HG03108 (cell line): ENCODE results near the gene CYP26C1.

Source experiments
- ATAC-seq: cut with Tn5 transposase; IDR thresholded peaks from one replicate; pipeline ENCODE4 v1.9.1; 2021; ENCODE audit warnings: moderate library complexity; ENCODE audit not compliant: unreplicated experiment

CYP26C1 gene, protein sequence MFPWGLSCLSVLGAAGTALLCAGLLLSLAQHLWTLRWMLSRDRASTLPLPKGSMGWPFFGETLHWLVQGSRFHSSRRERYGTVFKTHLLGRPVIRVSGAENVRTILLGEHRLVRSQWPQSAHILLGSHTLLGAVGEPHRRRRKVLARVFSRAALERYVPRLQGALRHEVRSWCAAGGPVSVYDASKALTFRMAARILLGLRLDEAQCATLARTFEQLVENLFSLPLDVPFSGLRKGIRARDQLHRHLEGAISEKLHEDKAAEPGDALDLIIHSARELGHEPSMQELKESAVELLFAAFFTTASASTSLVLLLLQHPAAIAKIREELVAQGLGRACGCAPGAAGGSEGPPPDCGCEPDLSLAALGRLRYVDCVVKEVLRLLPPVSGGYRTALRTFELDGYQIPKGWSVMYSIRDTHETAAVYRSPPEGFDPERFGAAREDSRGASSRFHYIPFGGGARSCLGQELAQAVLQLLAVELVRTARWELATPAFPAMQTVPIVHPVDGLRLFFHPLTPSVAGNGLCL

DNA sequence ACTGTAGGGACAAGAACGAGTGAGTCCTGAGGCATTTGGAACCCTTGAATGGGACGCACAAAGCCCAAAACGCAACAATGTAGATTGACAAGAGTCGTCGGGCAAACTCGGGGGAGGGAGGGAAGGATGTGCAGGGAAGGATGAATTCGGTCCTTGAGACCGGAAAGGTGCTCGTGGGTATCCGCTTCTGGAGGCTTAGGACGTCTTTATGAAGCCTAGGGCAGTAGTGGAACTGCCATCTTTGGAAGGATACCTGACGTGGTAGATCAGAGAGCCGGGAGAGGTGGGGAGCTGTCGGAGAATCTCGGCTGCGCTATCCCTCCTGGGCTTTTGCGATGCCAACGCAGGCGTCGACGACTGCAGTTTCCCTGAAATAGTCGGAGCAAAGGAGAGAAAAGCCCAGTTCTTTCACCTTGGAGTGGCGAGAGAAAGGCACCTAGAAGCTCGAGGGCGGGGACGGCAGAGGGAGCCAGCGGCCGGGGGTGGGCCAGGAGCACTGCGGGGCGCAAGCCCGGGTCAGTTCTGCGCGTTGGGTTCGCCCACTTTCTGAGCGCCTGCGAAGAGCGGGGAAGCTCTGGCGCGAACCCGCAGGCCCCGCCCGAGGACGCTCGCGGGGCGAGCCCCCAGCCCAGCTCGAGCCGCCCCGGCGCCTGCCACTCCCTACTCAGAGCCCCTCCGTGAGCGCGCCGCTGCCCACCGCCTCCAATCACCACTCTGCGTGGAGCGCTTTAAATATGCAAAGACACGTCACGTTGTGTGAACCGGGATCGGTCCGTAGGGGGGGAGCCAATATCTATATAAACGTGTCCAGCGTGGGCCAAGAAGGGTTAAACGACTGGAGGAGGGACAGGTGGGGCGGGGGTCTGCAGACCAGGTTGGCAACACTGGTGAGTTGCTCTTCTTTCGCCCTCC lies at the start of gene CYP26C1:
CYP26C1 (plus strand) TSS at position 824 of the 912 bp plus-strand sequence. CDS start 466 bp downstream, outside the sequence.
- no peak for ATAC-seq

- ATAC-seq = no peak
Measured at GRCh38 chr10:93015722-93016121, 44.9 kb upstream of the CYP26C1 start.

DNA sequence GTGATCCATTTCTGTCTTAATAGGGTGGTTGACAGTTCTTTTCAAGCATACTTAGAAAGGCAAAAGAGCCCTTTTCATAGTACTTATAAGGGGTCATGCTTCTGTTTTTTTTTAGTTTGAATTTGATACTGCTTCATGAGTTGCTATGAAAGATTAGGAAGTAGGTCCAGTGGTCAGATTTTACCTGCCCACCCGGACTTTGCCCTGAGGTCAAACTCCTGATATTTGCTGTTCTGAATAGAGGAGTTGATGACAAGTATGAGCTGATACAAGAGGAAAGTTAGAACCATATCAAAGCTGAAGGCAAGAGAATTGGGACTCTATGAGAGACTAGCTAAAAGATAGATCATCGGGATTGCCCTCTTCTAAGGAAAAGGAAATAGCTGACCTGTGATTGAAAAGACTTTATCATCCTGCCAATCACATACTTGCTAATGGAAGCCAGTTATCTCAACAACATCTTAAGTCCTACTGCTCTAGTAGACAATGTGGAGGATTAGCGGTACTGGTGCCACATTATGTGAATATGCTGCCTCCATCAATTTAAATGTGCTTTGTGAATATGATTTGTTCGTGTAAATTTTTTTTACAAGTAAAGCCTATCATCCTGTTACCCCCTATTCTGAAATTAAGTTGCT lies 37.5 kb upstream of the CYP26C1 start:
- no peak for ATAC-seq

DNA sequence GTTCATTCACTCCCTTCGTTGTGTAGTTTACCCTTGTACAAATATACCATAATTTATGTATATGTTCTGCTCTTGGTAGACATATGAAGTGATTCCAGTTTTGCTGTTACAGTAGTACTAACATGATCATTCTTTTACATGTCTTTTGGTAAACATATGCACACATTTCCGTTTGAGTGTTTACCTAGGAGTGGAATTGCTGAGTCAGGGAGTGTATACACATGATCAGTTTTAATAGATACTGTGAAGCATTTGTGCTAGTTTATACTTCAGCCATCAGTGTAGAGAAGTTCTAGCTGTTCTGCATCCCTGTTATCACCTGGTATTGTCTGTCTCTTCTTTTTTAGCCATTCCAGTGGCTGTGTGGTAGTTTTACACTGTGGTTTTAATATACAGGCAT lies 34.5 kb upstream of the CYP26C1 start:
- ATAC-seq = no peak

DNA sequence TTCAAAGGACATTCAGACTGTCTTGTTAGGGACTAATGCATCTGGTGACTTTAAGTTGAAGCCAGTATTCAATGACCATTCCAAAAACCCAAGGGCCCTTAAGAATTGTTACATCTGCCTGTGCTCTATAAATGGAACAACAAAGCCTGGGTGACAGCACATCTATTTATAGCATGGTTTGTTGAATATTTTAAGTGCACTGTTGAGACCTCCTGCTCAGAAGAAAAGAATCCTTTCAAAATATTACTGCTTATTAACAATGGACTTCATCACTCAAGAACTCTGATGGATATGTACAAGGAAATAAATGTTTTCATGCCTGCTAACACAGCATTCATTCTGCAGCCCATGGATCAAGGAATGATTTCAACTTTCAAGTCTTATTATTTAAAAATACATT lies 33.1 kb upstream of the CYP26C1 start:
- no peak for ATAC-seq

GRCh38 chr10:93028883-93029282 lies 31.7 kb upstream of the CYP26C1 start:
- ATAC-seq = no peak

DNA sequence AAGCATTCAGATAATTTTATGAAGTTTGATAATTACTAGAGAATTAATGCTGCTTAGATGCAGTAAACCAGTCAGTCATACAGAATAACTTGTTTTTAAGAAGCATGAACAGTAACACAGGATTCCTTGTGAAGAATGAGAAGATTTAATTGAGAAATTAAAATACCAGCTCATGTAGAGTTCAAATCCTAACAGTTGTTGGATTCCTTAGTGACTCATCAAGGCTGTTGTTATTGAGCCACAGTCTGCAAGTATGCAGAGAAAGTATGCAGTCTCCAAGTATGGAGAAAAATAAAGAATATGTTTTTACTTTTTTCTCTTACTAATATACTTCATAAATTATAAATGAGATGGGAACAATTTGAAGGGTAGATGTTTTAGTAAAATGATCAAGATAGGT lies 30.2 kb upstream of the CYP26C1 start:
- ATAC-seq = no peak

DNA sequence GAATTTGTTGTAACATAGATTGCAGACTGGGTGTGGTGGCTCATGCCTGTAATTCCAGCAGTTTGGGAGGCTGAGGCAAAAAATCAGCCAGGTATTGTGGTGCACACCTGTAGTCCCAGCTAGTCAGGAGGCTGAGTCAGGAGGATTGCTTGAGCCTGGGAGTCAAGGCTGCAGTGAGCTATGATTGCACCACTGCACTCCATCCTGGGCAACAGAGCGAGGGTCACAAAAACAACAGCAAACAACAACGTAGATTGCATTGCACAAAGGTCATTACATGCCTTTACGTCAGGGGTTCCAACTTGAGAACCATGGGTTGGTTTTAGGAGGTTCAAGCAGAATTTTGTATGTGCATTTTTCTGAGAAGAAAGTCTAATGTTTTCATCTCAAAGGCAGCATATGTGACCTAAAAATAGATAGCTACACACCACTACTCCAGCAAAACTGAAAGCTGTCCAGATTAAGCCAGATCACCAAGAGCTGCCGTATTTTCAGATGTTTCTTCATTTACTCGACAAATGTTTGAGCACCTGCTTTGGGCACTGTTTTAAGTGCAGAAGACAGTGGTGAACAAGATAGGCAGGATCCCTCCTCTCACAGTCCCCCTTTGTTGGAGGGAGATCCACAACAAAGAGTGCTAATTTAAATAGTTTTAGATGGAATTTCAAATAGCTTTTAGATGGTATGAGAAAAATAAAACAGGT lies 28.3 kb upstream of the CYP26C1 start:
- no peak for ATAC-seq

GRCh38 chr10:93032809-93033137 lies 27.8 kb upstream of the CYP26C1 start:
- ATAC-seq = no peak

GRCh38 chr10:93034426-93034825 lies 26.2 kb upstream of the CYP26C1 start:
- no peak for ATAC-seq

GRCh38 chr10:93039110-93039509 lies 21.5 kb upstream of the CYP26C1 start:
- ATAC-seq = no peak

GRCh38 chr10:93039721-93040120 lies 20.9 kb upstream of the CYP26C1 start:
- no peak for ATAC-seq

DNA sequence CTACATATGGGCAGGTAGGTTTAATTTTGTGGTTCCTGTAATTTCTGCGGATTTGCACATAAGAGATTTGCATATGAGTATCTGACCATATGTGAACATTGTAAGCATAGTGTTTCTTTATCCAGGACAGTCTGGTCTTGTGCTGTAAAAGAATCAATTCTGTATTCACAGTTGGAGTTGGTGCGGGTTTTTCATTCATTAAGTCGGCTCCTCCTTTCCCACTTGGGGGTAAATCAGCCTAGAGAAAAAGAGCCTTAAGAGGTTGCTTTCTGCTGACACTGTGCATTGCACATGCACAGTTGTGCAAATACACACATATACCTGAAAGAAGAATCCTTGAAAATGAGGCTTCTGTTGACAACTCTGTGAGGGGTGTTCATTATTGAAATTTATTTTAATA lies 6.1 kb upstream of the CYP26C1 start:
- no peak for ATAC-seq

GRCh38 chr10:93058139-93058538 lies 2.5 kb upstream of the CYP26C1 start:
- ATAC-seq = no peak

DNA sequence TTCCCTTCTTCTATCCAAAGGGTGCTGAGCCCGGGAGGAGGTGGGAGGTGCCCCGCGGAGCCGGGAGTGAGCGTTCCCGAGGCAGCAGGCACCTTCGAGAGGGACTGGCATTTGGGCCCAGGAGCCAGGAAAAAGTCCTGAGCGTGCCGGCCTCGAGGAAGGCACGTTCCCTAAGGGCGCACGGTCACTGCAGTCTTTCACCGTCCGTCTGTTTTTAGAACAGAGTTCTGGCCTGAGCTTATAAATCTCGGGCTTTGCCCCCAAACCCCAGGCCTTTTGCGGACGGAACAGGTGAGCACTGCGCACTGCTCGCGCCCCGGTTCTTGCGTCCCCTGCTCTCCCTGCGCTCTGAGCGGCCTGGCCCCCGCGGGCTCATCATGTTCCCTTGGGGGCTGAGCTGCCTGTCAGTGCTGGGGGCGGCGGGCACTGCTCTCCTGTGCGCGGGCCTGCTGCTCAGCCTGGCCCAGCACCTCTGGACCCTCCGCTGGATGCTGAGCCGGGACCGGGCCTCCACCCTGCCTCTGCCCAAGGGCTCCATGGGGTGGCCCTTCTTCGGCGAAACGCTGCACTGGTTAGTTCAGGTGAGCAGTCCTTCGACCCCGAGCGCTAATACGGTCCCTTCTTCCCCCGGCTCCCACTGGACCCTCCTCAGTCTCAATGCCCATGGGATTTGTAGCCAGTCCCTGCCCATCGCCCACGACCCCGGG lies 442 bp downstream of the CYP26C1 start:
- ATAC-seq = no peak

DNA sequence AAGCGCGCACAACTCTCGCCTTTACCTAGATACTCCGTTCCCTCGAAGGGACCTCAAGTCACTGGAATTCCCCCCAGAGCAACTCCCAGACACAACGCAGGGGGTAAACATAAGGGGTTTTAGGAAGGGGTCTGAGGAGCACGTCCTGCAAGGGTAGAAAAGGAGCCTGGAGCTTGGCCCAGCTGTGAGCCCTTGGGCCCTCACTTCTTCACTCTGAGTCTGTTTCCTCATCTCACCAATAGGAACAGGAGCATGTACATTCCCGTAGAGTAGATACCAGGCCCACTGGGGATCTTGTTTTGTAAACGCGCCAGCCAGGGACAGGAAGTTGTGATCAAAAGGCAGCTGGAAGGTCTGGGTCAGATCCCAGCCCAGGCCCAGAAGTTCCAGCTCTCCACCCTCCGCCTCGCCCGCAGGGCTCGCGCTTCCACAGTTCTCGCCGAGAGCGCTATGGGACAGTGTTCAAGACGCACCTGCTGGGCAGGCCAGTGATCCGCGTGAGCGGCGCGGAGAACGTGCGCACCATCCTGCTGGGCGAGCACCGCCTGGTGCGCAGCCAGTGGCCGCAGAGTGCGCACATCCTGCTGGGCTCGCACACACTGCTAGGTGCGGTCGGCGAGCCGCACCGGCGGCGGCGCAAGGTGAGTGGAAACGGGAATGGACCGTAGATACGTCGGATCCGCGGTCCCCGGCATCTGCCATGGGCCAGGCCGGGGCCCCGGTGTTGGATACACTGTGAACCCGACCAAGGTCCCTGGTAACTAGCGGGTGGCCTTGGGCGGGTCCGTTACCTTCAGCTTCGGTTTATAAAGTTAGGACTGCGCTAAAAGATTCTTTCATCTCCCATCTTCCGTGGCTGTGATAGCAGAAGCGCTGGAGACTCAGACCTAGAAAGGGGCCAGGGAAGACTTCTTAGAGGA lies 1.3 kb downstream of the CYP26C1 start:
- ATAC-seq = no peak

- no peak for ATAC-seq
Measured at GRCh38 chr10:93062514-93063143, 2.0 kb downstream of the CYP26C1 start.

DNA sequence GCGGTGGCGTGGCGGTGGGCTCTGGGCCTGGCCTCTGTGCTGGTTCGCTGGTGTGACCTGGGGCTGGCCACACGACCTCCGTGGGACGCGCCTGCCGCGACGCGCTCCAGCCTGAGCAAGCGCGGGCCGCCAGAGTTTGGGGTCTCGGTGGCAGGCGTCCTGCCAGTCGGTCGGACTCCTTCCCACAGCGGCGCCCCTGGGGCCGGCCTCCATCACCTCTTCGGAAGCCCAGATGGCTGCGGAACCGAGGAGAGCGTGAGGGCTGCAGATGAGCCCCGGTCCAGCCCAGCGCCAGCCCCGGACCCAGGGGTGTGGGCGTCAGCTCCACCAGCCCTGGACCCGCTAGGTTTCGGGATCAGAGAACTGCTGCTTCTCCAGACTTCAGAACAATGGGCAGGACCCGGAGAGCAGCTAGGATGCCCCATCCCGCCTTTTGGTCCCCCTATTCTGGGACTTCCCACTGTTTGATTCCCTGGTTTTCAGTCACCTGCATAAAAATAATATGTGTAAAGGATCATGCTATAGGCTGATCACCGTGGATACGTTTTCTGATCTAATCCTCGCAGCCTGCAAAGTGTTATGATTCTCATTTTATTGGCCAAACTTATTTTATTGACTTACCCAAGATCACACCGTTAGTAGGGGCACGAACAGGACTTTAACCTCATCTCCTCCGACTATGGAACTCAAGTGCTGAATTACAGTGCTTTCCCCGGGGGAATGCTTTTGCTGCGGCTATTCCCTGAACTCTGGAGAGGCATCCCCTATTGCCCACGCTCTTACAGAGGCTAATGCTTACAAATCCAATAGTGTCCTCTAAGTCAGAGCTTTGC lies 2.8 kb downstream of the CYP26C1 start:
- no peak for ATAC-seq
